ENCODE data around the gene GTF2I.
A peak's percentile ranks its signal among the peaks of the same experiment; 100 is the strongest.
"Not testable (repeated sequence)": the region's sequence is repeated elsewhere in the genome, so short reads cannot be mapped to it uniquely, and the experiment has no call there.

The GTF2I gene

DNA sequence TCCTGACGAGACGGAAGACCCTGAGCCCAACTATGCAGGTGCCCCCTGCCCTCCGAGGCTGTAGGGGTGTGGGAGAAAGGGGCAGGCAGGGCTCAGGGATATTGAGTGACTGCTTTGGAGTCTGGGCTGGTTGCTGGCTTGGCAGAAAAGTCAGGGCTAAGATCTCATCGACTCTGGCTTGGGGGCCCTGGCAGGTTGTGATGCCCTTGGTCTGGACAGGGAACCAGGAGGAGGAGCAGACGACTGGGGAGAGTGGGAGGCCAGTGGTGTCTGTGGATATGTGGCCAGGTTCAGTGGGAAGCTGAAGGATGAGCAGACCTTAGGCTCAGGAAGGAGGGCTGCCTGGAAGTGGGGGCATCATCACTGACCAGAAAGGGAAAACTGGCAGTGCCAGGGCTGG lies 126.1 kb downstream of the GTF2I start:
- not testable (repeated sequence) for DNase-seq

DNA sequence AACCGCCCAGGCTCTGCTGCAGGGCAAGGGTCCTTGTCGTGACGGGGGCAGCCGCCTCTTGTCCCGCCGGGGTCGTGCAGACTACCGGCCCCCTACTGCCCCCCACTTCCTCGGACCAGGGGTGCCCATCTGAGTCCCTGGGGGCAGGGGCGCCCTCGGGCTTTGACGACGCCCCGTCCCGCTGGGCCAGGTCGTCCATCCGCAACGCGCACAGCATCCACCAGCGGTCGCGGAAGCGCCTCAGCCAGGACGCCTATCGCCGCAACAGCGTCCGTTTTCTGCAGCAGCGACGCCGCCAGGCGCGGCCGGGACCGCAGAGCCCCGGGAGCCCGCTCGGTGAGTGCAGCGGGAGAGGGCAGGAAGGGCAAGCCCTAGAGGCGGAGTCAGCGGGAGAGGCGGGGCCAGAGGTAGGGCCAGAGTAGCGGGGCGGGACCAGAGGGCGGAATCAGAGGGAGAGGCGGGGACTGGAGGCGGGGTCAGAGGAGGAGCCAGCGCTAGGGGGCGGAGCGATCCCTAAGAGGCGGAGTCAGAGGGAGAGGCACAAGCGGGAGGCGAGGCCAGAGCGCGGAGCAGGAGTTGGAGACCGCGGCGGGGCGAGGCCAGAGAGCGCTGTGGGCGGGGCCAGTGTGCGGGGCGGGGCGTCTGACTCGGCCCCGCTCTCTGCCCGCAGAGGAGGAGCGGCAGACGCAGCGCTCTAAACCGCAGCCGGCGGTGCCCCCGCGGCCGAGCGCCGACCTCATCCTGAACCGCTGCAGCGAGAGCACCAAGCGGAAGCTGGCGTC lies 131.0 kb downstream of the GTF2I start:
- peak; percentile 90 for DNase-seq

DNA sequence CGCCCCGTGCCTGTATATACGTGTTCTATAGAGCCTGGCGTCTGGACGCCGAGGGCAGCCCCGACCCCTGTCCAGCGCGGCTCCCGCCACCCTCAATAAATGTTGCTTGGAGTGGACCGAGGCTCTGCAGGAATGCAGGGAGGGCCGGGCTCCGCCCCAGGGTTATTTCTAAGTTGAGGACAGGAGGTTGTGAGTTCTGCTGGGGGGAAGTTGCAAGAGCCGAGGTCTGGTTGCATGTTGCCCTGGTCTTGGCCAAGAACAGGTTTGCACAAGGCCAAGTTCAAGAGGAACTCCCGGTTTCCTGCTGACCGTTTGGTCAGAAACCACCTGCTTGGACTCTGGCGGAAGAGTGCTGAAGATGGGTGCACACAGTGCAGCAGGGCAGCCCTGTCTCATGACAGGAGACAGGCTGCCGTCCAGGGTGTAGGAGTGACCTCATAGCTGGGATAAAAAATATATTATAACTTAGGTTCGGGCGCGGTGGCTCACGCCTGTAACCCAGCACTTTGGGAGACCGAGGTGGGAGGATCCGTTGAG lies 131.8 kb downstream of the GTF2I start:
- DNase-seq = not testable (repeated sequence)

DNA sequence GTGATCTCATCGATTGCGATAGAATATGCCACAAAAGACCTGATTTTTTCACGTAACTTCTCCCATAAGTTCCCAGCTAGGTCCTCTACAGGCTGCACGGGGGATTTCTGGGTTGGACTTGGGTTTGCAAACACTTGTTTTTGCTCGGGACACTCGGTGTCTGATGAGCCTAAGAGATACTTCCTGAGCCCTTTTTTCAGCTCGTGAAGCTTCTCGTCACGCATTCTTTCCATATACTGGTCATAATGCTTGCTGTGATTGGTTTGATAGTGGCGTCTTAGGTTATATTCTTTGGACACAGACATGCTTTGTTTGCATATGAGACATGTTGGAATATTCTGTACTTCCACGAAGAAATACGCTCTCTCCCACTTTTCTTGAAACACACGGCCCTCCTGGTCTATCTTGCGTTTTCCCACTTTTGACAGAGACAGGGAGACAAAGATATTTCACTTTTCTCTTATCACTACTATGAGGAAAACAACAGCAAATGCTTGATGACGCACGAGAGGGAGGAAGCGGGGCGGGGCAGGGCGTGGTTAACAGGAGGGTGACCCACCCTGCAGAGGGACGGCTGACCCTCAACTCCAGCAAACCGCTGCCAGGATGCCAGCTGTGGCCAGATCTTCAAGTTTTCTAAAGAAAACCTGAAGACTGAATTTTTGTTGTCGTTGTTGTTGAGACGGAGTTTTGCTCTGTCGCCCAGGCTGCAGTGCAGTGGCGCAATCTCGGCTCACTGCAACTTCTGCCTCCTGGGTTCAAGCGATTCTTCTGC lies 140.5 kb downstream of the GTF2I start:
- not testable (repeated sequence) for DNase-seq

DNA sequence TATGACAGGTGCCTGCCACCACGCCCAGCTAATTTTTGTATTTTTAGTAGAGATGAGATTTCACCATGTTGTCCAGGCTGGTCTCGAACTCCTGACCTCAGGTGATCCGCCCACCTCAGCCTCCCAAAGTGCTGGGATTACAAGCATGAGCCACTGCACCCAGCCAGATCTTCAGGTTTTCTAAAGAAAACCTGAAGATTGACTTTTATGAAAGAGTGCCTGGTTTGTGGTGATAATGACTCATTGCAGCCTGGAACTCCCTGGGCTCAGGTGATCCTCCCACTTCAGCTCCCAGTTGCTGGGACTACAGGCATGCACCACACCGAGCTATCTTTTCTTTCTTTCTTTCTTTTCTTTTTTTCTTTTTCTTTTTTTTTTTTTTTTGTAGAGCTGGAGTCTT lies 141.1 kb downstream of the GTF2I start:
- DNase-seq = not testable (repeated sequence)
